DOHH2 (cell line): ENCODE measurements around the gene ZNF185.

ENCODE experiments used
- H3F3A ChIP-seq: fragments of 200-600 bp; sonication (generic), shearing (Covaris generic); 2 replicates; pipeline ENCODE4 v1.6.0; 2016; ENCODE audit warnings: antibody characterized with exemption, mild to moderate bottlenecking; ENCODE audit not compliant: control insufficient read depth, insufficient read depth
- H3K27ac ChIP-seq: fragments of 200-600 bp; sonication (generic); 2 replicates; pipeline ENCODE4 v1.5.1; 2014; ENCODE audit warnings: low read depth, mild to moderate bottlenecking, low read length, moderate library complexity
- H3K27me3 ChIP-seq: fragments of 200-600 bp; sonication (generic); 2 replicates; pipeline ENCODE4 v1.6.1; 2014; ENCODE audit warnings: mild to moderate bottlenecking, low read length, mixed read lengths; ENCODE audit not compliant: control insufficient read depth
- H3K36me3 ChIP-seq: fragments of 200-600 bp; sonication (generic); 2 replicates; pipeline ENCODE4 v1.6.1; 2014; ENCODE audit warnings: mild to moderate bottlenecking, low read length, moderate library complexity, mixed read lengths; ENCODE audit not compliant: control insufficient read depth
- H3K4me1 ChIP-seq: fragments of 200-600 bp; sonication (generic); 2 replicates; pipeline ENCODE4 v1.6.1; 2014; ENCODE audit warnings: mild to moderate bottlenecking, low read length, mixed read lengths; ENCODE audit not compliant: control insufficient read depth
- H3K4me2 ChIP-seq: fragments of 200-600 bp; sonication (generic); 2 replicates; pipeline ENCODE4 v1.6.0; 2014; ENCODE audit warnings: mild to moderate bottlenecking, low read length, moderate library complexity
- H3K4me3 ChIP-seq: fragments of 200-600 bp; sonication (generic); 2 replicates; pipeline ENCODE4 v1.5.1; 2014; ENCODE audit warnings: mild to moderate bottlenecking, low read length, mixed read lengths
- H3K79me2 ChIP-seq: fragments of 200-600 bp; sonication (generic); 2 replicates; pipeline ENCODE4 v1.6.1; 2014; ENCODE audit warnings: mild to moderate bottlenecking, low read length, mixed read lengths; ENCODE audit not compliant: control insufficient read depth
- H3K9me2 ChIP-seq: fragments of 200-600 bp; sonication (generic); replicated peaks from 2 replicates; pipeline ENCODE4 v1.6.1; 2014; ENCODE audit warnings: mild to moderate bottlenecking, low read length, mixed read lengths; ENCODE audit not compliant: control insufficient read depth
- H3K9me3 ChIP-seq: fragments of 200-600 bp; sonication (generic); 2 replicates; pipeline ENCODE4 v1.6.1; 2014; ENCODE audit warnings: antibody characterized with exemption, low read length, mixed read lengths; ENCODE audit not compliant: control insufficient read depth, insufficient read depth
- H4K20me1 ChIP-seq: fragments of 200-600 bp; sonication (generic); 2 replicates; pipeline ENCODE4 v1.6.0; 2014; ENCODE audit warnings: low read depth, mild to moderate bottlenecking, antibody characterized with exemption, low read length, moderate library complexity; ENCODE audit not compliant: control insufficient read depth, insufficient read depth
- EZH2phosphoT487 ChIP-seq: fragments of 200-600 bp; sonication (generic); IDR thresholded peaks from 2 replicates; pipeline ENCODE4 v1.6.1; 2017; ENCODE audit warnings: borderline replicate concordance, mild to moderate bottlenecking, antibody characterized with exemption, low read length, moderate library complexity, mixed read lengths
- TF ChIP-seq, protein P1 (sequence below): fragments of 200-600 bp; sonication (generic); IDR thresholded peaks from one replicate; pipeline ENCODE4 v1.5.1; 2014; ENCODE audit warnings: antibody characterized with exemption, mild to moderate bottlenecking, low read depth, low read length; ENCODE audit not compliant: poor library complexity, severe bottlenecking

ZNF185 gene

DNA sequence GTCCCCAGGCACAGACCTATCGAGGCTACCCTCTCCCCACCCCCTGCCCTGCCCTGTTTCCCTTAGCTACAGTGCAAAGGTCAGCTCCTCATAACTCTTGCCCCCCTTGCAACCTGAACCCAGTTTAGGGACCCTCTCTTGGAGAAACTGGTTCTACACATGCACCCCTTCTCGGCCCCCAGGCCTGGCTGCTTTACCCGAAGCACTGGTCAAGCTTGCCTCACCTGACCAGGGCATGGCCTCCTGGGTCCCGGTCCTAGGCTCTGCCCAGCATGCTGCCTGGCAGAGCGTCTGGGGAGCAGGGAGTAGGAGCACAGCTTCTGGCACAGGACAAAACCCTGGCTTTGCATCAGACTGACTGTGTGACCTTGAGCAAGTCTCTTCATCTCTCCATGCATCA, 28.0 kb downstream of the ZNF185 start:
- Histone ChIP-seq H4K20me1 (no peaks in the 10 kb centered on the region), H3K27ac (no peak overlapping the region), H3K9me2 (no peaks in the 10 kb centered on the region), H3F3A (no peaks in the 10 kb centered on the region), H3K4me2 (no peak overlapping the region), H3K36me3 (no peaks in the 10 kb centered on the region), H3K79me2 (no peaks in the 10 kb centered on the region), H3K9me3 (no peaks in the 10 kb centered on the region), H3K4me3 (no peak overlapping the region), H3K27me3 (no peaks in the 10 kb centered on the region), H3K4me1 (no peaks in the 10 kb centered on the region)
- no peak for TF ChIP-seq EZH2phosphoT487
- TF ChIP-seq, protein P1, sequence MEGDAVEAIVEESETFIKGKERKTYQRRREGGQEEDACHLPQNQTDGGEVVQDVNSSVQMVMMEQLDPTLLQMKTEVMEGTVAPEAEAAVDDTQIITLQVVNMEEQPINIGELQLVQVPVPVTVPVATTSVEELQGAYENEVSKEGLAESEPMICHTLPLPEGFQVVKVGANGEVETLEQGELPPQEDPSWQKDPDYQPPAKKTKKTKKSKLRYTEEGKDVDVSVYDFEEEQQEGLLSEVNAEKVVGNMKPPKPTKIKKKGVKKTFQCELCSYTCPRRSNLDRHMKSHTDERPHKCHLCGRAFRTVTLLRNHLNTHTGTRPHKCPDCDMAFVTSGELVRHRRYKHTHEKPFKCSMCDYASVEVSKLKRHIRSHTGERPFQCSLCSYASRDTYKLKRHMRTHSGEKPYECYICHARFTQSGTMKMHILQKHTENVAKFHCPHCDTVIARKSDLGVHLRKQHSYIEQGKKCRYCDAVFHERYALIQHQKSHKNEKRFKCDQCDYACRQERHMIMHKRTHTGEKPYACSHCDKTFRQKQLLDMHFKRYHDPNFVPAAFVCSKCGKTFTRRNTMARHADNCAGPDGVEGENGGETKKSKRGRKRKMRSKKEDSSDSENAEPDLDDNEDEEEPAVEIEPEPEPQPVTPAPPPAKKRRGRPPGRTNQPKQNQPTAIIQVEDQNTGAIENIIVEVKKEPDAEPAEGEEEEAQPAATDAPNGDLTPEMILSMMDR: no peak

DNA sequence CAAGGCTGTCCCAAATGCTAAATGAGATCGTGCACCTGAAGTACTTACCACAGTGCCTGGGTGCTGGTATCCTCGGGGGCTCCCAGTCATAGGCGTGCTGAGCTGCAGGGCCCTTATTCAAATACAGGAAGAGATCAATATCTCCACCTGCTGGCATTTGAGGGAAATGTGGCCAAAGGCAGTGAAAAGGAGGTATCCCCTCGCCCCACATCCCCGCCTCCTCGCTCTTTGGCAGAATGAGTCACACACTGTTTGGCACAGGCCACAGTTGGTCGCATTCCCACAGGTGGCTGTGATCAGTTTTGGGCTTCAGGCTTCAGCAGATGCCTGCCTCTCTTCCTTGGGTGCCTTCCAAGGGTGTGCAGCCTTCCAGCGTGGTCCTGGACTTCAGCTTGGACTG, 28.4 kb downstream of the ZNF185 start:
- no peaks in the 10 kb centered on the region for H3K9me3 ChIP-seq
- no peak overlapping the region for H3K4me3 ChIP-seq
- no peaks in the 10 kb centered on the region for H3F3A ChIP-seq
- no peaks in the 10 kb centered on the region for H3K4me1 ChIP-seq
- no peaks in the 10 kb centered on the region for H3K27me3 ChIP-seq
- TF ChIP-seq, protein P1: peak; percentile 40
- TF ChIP-seq EZH2phosphoT487: no peak
- H3K9me2 ChIP-seq: no peaks in the 10 kb centered on the region
- H3K79me2 ChIP-seq: no peaks in the 10 kb centered on the region
- H3K4me2 ChIP-seq: no peak overlapping the region
- H4K20me1 ChIP-seq: no peaks in the 10 kb centered on the region
- no peak overlapping the region for H3K27ac ChIP-seq
- no peaks in the 10 kb centered on the region for H3K36me3 ChIP-seq

DNA sequence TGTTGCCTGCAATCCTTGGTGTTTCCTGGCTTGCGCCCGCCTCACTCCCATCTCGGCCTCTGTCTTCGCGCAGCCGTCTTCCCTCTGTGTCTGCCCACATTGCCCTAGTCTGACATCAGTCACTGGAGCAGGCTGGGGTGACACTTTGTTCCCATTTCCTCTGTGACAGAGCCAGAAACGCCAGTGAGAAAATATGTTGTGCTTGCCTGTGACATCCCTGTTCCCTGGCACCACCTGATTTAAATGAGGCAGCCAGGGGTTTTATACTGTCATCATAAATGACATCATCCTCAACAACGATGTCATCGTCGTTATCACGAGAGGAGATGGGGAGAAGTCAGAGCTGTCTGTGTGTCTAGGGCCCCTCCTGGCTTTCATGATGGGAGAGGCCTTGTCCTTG, 29.1 kb downstream of the ZNF185 start:
- H3K9me2 ChIP-seq: no peaks in the 10 kb centered on the region
- no peaks in the 10 kb centered on the region for H4K20me1 ChIP-seq
- no peaks in the 10 kb centered on the region for H3K36me3 ChIP-seq
- H3K27me3 ChIP-seq: no peaks in the 10 kb centered on the region
- no peaks in the 10 kb centered on the region for H3K9me3 ChIP-seq
- no peak for TF ChIP-seq EZH2phosphoT487
- TF ChIP-seq, protein P1: no peak
- no peak overlapping the region for H3K27ac ChIP-seq
- no peak overlapping the region for H3K4me3 ChIP-seq
- H3F3A ChIP-seq: no peaks in the 10 kb centered on the region
- H3K4me1 ChIP-seq: no peaks in the 10 kb centered on the region
- no peaks in the 10 kb centered on the region for H3K79me2 ChIP-seq
- H3K4me2 ChIP-seq: no peak overlapping the region
